Breast epithelium (tissue), 3 donors: ENCODE results near the gene CCDC88C.

Source experiments
- POLR2A ChIP-seq: fragments of 450-650 bp; IDR thresholded peaks from one replicate; pipeline ENCODE4 v1.6.1; 2016; ENCODE audit warnings: antibody characterized with exemption, mild to moderate bottlenecking, moderate library complexity
- TF ChIP-seq, protein P1 (sequence below), 3 donors: fragments of 450-650 bp; IDR thresholded peaks; one replicate each; pipeline ENCODE4 v1.5.1; 2016 to 2017; ENCODE audit warnings: antibody characterized with exemption in 3 of 3, mild to moderate bottlenecking in 3 of 3, moderate library complexity in 3 of 3

DNA sequence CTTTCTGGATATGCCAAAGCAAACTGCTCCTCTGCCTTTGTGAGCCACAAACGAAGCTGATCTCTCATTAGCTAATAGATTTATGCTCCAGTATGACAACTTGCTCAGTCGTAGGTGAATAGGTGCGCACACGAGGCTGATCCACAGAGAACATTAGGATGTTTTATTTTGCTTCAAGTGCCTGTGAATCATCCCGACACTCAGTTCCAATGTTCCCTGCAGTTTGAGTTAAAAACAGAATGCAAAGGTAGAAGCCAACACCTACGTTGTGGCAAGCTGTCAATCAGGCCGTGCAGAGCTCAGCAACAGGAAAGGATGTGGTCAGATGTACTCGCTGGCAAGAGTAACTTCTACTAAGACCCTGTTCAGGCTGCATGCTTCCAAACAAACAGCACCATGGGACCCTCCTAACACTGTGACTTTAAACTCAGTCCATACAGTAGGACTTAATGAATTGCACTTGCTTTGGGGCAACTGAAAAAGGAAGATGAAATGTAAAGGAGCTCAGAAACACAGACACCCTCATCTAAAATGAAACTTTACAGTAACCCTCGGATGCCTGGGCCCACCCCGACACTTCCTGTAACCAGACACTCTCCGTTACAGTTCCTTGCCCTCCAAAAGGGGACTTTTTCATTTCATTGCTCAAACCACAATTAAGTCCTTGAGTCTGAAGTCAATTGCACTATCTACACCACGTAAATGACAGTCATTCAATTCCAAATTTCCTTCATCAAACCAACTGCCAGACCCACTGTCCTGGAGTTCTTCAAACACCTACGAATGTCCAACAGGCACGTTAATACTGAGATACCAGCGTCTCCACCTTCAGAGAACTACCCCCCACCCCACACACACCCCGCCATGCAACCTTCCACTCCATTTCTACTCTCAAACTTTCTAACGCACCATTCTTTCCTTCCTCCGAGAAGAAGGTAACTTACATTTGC, 1.6 kb downstream of the CCDC88C start:
- TF ChIP-seq, protein P1, sequence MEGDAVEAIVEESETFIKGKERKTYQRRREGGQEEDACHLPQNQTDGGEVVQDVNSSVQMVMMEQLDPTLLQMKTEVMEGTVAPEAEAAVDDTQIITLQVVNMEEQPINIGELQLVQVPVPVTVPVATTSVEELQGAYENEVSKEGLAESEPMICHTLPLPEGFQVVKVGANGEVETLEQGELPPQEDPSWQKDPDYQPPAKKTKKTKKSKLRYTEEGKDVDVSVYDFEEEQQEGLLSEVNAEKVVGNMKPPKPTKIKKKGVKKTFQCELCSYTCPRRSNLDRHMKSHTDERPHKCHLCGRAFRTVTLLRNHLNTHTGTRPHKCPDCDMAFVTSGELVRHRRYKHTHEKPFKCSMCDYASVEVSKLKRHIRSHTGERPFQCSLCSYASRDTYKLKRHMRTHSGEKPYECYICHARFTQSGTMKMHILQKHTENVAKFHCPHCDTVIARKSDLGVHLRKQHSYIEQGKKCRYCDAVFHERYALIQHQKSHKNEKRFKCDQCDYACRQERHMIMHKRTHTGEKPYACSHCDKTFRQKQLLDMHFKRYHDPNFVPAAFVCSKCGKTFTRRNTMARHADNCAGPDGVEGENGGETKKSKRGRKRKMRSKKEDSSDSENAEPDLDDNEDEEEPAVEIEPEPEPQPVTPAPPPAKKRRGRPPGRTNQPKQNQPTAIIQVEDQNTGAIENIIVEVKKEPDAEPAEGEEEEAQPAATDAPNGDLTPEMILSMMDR (IDR thresholded peaks at IDR 0.05): no peak
- TF ChIP-seq POLR2A: no peak
